GM19452 (cell line): ENCODE measurements around the gene BRIP1.

Experiments
- ATAC-seq: cut with Tn5 transposase; IDR thresholded peaks from one replicate; pipeline ENCODE4 v1.9.1; 2021; ENCODE audit not compliant: unreplicated experiment

BRIP1 gene

GRCh38 chr17:61639818-61640217 lies 223.5 kb downstream of the BRIP1 start:
- no peak for ATAC-seq

DNA sequence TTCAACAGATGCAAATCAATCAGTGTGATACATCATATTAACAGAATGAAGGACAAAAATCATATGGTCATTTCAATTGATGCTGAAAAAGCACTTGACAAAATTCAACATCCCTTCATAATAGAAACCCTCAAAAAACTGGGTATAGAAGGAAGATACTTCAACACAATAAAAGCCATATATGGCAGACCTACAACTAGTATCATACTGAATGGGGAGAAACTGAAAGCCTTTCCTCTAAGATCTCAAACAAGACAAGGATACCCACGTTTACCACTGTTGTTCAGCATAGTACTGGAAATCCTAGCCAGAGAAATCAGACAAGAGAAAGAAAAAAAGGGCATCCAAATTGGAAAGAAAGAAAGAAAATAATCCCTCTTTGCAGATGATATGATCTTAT lies 225.2 kb downstream of the BRIP1 start:
- no peak for ATAC-seq

DNA sequence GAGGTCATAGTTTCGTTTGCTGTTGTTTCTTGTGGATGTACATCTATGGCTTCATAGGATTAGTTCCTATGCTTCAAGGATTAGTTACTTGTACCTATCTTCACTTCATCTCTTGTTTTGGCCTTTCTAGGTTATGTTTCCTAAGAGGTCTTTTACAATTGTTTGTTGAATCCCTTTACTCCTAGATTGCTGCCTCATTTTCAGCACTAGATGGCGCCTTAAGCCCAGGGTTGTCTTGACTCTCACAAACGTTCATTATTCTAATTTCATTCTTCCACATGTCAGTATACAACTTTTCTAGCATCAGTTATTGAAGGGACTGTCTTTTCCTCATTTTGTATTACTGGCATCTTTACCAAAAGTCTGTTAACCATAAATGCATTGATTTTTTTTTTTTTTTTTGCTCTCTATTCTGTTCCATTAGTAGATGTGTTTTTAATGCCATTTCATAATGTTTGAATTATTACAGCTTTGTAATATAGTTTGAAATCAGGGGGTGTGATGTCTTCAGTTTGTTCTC lies 227.4 kb downstream of the BRIP1 start:
- ATAC-seq, result no peak

- ATAC-seq, result no peak
These were observed 228.3 kb downstream of the BRIP1 start for GRCh38 chr17:61634942-61635538.

DNA sequence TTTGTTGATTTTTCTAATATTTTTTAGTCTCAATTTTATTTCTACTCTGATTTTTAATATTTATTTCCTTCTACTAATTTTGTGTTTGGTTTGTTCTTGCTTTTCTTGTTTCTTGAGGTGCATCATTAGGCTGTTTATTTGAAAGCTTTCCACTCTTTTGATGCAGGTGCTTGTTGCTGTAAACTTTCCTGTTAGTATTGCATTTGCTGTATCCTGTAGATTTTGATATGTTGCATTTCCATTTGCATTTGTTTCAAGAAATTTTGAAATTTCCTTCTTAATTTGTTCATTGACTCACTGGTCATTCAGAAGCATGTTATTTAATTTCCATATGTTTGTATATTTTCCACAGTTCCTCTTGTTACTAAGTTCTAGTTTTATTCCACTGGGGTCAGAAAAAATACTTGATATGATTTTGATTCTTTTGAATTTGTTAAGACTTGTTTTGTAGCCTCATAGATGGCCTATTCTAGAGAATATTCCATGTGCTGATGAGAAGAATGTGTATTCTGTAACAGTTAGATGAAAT lies 229.3 kb downstream of the BRIP1 start:
- ATAC-seq, result no peak

- ATAC-seq, result no peak
These were observed 230.5 kb downstream of the BRIP1 start for GRCh38 chr17:61632826-61633225.

DNA sequence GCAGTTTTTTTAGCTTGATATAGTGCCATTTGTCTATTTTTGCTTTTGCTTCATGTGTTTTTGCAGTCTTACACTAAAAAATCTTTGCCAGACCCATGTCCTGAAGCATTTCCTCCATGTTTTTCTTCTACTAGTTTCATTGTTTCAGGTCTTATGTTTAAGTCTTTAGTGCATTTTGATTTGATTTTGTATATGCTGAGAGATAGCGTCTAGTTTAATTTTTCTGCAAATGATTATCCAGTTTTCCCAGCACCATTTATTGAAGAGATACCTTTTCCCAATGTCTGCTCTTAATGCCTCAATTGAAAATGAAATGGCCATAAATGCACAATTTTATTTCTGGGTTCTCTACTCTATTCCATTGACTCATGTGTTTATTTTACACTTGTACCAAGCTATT lies 231.5 kb downstream of the BRIP1 start:
- no peak for ATAC-seq
